Panc1 (cell line): Measurements from ENCODE around the gene EFNA2. TPM values are rescaled to one million over a fixed set of nuclear protein-coding genes. Genes with fewer than 3 reads are reported as not detected.

ENCODE experiments used
- ATAC-seq: fragments of 200-7000 bp; cut with Tn5 transposase; 2 replicates; pipeline ENCODE4 v1.9.1; 2020; ENCODE audit warnings: mild to moderate bottlenecking, moderate library complexity
- BruUV-seq: library from RNA; stranded (reverse); fragments of 400-500 nt; replicated peaks from 2 replicates; lab custom pipeline; 2021; lab: Mats Ljungman, UMichigan
- CTCF ChIA-PET: fragments of 300-600 bp; sonication (Branson Sonifier 250); formaldehyde crosslinking; loops from one replicate; lab custom pipeline; 2022; ENCODE audit warnings: antibody characterized with exemption; lab: Charles Lee
- POLR2A ChIA-PET: fragments of 300-600 bp; sonication (Branson Sonifier 250); formaldehyde crosslinking; loops from one replicate; lab custom pipeline; 2022; ENCODE audit warnings: antibody characterized with exemption; lab: Charles Lee
- DNase-seq: peaks from one replicate; pipeline ENCODE4 v3.0.0-alpha.2; 2010; ENCODE audit warnings: low read depth, low spot score
- H3K27ac ChIP-seq: 2 replicates; pipeline ENCODE4 v1.5.1; 2011; ENCODE audit warnings: mild to moderate bottlenecking, low read length, inconsistent platforms
- H3K27me3 ChIP-seq: fragments of 200-500 bp; sonication (Bioruptor generic); 2 replicates; pipeline ENCODE4 v1.6.0; 2014; ENCODE audit warnings: low read length, inconsistent platforms; ENCODE audit not compliant: control insufficient read depth, insufficient read depth
- H3K36me3 ChIP-seq: fragments of 200-500 bp; sonication (Bioruptor generic); 2 replicates; pipeline ENCODE4 v1.5.1; 2014; ENCODE audit warnings: inconsistent platforms, mild to moderate bottlenecking, low read length, moderate library complexity; ENCODE audit not compliant: control insufficient read depth, insufficient read depth
- H3K4me1 ChIP-seq: 2 replicates; pipeline ENCODE4 v1.5.1; 2011; ENCODE audit warnings: inconsistent platforms, mild to moderate bottlenecking, low read length, moderate library complexity; ENCODE audit not compliant: control insufficient read depth, insufficient read depth
- H3K4me3 ChIP-seq, 2 experiments: 2 replicates each; pipeline ENCODE4 v1.5.1; 2011 to 2012; ENCODE audit warnings: low read depth in 2 of 2, low read length in 2 of 2, mild to moderate bottlenecking in 2 of 2, inconsistent platforms in 1 of 2, moderate library complexity in 1 of 2
- H3K9me3 ChIP-seq: fragments of 200-500 bp; sonication (Bioruptor generic); 2 replicates; pipeline ENCODE4 v1.5.1; 2014; ENCODE audit warnings: low read depth, mild to moderate bottlenecking, inconsistent platforms, low read length, moderate library complexity; ENCODE audit not compliant: control insufficient read depth, insufficient read depth
- POLR2AphosphoS5 ChIP-seq: IDR thresholded peaks from 2 replicates; pipeline ENCODE4 v1.6.1; 2012; ENCODE audit warnings: mild to moderate bottlenecking, low read depth, low read length, moderate library complexity
- TCF7L2 ChIP-seq: IDR thresholded peaks from 2 replicates; pipeline ENCODE4 v1.6.1; 2011; ENCODE audit warnings: mild to moderate bottlenecking, low read depth, low read length, inconsistent platforms
- in situ Hi-C: cut with HindIII; loops from 2 replicates; pipeline ENCODE4 v1.10.0; 2016; ENCODE audit warnings: low sequenced_read_pairs, low pct_unique_long_range_greater_than_20kb
- intact Hi-C: fragments of 100-400 bp; cut with micrococcal nuclease; formaldehyde crosslinking; loops from one replicate; pipeline ENCODE4 v1.10.0; 2022; ENCODE audit not compliant: unreplicated experiment
- total RNA-seq: library from RNA; stranded (reverse); gene quantifications from one replicate; pipeline ENCODE4 v1.2.1, GENCODE V29; 2021; ENCODE audit not compliant: unreplicated experiment
- TF ChIP-seq, protein P1 (sequence below): fragments of 450-650 bp; IDR thresholded peaks from 2 replicates; pipeline ENCODE4 v1.5.1; 2017; ENCODE audit warnings: mild to moderate bottlenecking

EFNA2 gene
- total RNA-seq, 1 experiment from 2014 or later: 7.8 TPM

DNA sequence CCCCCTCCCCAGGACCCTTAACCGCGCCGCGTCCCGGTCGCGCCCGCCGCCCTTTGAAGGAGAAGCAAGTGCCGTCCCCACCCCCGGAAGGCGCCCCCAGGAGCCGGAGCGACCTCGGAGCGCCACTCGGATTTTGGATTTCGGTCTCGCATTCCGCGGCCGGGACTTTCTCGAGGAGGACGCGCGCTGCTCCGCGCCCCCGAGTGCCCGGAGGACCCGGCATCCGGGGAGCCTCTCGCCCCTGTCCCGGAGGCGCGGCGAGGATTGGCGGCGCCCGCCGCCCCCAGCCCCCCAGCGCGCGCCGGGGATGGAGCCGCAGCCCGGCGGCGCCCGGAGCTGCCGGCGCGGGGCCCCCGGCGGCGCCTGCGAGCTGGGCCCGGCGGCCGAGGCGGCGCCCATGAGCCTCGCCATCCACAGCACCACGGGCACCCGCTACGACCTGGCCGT lies 35.7 kb upstream of the EFNA2 start:
- TF ChIP-seq POLR2AphosphoS5 (no peak), TCF7L2 (0 out of 2 replicates have a peak, but pooled peaks have one; percentile 59)
- no peaks in the 10 kb centered on the region for H3K27me3 ChIP-seq
- no peak for ATAC-seq
- peak overlapping the region; percentile 59 to 68 for H3K4me3 ChIP-seq
- no peak for DNase-seq
- intact Hi-C loops: no loop called here
- H3K4me1 ChIP-seq: peaks cover 27% of the 10 kb centered on the region
- H3K9me3 ChIP-seq: no peaks in the 10 kb centered on the region
- in situ Hi-C loops: no loop called here
- CTCF ChIA-PET: no interaction called here
- BruUV-seq: TSS peak; percentile 68
- H3K36me3 ChIP-seq: peaks cover 5% of the 10 kb centered on the region
- POLR2A ChIA-PET: no interaction called here
- H3K27ac ChIP-seq: peak overlapping the region; percentile 63; the same call in 1 of the 2 replicates

DNA sequence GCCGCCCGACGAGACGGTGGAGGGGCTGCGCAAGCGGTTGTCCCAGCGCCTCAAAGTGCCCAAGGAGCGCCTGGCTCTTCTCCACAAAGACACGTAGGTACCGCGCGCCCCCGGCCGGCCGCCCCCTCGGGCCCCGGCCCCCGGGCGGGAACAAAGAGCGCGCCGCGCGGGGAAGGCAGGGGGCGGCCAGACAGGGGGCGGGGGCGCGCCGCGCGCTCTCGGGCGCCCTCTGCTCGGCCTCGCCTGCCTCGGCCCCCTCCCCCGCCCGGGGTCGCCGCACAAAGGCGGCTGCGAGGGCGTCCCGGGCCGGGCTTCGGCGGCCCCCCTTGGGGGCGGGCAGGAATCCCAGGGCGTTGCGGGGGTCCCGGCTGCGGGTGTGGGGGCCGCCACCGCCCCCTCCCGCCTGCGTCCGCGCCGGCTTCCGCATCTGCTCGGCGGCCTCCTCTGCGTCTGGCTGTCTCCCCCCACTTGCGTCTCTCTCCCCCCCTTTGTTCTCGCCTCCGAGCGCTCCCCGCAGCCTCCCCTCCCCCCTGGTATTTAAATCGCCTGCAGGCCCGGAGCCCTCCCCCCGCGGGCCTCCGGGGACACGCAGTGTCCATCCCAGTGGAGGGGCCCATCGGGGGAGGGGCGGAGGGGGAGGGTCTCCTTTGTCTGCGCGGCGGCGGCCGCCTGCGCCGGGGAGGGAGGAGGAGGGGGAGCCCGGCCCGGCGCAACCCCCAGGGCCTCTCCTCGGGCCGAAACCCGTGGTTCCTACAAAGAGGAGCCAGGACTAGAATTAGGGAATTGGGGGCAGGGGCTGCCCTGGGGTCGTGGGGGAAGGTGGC lies 35.0 kb upstream of the EFNA2 start:
- Histone ChIP-seq H3K27ac (peak overlapping the region; percentile 81), H3K9me3 (no peaks in the 10 kb centered on the region), H3K36me3 (peaks cover 5% of the 10 kb centered on the region), H3K4me1 (peaks cover 27% of the 10 kb centered on the region), H3K4me3 (peak overlapping the region; percentile 59 to 68), H3K27me3 (no peaks in the 10 kb centered on the region)
- ChIA-PET POLR2A (no interaction called here), CTCF (no interaction called here)
- no peak for DNase-seq
- in situ Hi-C loops (no loop called here), intact Hi-C loops (no loop called here)
- TF ChIP-seq, protein P1, sequence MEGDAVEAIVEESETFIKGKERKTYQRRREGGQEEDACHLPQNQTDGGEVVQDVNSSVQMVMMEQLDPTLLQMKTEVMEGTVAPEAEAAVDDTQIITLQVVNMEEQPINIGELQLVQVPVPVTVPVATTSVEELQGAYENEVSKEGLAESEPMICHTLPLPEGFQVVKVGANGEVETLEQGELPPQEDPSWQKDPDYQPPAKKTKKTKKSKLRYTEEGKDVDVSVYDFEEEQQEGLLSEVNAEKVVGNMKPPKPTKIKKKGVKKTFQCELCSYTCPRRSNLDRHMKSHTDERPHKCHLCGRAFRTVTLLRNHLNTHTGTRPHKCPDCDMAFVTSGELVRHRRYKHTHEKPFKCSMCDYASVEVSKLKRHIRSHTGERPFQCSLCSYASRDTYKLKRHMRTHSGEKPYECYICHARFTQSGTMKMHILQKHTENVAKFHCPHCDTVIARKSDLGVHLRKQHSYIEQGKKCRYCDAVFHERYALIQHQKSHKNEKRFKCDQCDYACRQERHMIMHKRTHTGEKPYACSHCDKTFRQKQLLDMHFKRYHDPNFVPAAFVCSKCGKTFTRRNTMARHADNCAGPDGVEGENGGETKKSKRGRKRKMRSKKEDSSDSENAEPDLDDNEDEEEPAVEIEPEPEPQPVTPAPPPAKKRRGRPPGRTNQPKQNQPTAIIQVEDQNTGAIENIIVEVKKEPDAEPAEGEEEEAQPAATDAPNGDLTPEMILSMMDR: no peak; the same call in 1 of the 2 replicates
- TF ChIP-seq TCF7L2 (0 out of 2 replicates have a peak, but pooled peaks have one; percentile 6), POLR2AphosphoS5 (no peak)
- ATAC-seq: no peak
- no TSS peak for BruUV-seq

DNA sequence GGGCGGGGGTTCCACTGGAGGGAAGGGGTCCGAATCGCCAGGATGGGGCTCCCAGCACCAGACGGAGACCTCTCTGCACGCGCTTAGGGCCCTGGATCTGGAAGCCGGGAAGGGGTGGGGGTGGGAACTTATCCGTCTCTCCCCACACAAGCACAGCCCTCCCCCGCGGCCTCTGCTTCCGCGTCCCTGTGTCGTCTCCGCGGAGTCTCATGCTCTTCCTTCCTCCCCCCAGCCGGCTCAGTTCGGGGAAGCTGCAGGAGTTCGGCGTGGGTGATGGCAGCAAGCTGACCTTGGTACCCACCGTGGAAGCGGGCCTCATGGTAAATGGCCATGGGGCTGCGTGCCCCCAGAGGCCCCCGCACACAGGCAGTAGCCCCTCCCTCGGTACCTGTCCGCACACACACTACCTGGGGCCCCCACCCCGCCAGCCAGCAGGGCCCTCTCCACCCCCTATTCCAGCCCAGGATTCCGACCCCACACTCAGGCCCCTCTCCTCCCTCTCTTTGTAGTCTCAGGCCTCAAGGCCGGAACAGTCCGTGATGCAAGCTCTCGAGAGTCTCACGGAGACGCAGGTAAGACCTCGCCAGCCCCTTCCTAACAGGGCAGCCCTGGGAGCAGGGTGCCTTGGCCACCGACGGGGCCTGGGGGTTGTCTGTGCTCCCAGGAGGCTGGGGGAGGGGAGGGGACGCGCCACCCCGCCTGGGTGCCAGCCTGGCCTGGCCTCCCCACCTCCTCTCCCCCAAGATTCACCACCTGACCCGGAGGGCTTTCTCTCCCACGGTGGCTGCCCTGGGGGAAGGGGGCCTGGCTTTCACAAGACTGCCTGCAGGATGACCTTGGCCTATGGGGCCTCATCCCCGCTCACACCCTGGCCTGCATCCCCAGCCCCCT lies 34.1 kb upstream of the EFNA2 start:
- Histone ChIP-seq H3K27ac (peak overlapping the region; percentile 81), H3K4me3 (peak overlapping the region; percentile 59 to 68), H3K9me3 (no peaks in the 10 kb centered on the region), H3K4me1 (peaks cover 28% of the 10 kb centered on the region), H3K36me3 (peaks cover 5% of the 10 kb centered on the region), H3K27me3 (no peaks in the 10 kb centered on the region)
- intact Hi-C loops (no loop called here), in situ Hi-C loops (no loop called here)
- DNase-seq: no peak
- POLR2A ChIA-PET: interaction anchor here (0.6 kb wide), 1 partner anchor 15 kb away, joined by 11 read pairs; no protein-coding TSS in a partner anchor
- ATAC-seq: no peak
- TF ChIP-seq TCF7L2 (no peak), POLR2AphosphoS5 (peak; percentile 53; the same call in 1 of the 2 replicates)
- CTCF ChIA-PET: no interaction called here
- BruUV-seq: TSS peak; percentile 57
